DND-41 (cell line): ENCODE measurements around the gene RNF151.

ENCODE experiments used
- ATAC-seq: fragments of 200-7000 bp; cut with Tn5 transposase; 3 replicates; pipeline ENCODE4 v1.9.1; 2021; ENCODE audit warnings: low read depth; ENCODE audit not compliant: insufficient read depth
- DNase-seq: peaks from one replicate; pipeline ENCODE4 v3.0.0-alpha.2; 2020
- H2AFZ ChIP-seq: 2 replicates; pipeline ENCODE4 v1.6.0; 2012; ENCODE audit warnings: low read depth, low read length
- H3K27ac ChIP-seq: 2 replicates; pipeline ENCODE4 v1.5.1; 2012; ENCODE audit warnings: low read length, inconsistent platforms
- H3K27me3 ChIP-seq: fragments of 200-600 bp; sonication (generic); 2 replicates; pipeline ENCODE4 v1.6.0; 2012; ENCODE audit warnings: low read length, mild to moderate bottlenecking, inconsistent platforms; ENCODE audit not compliant: insufficient read depth, poor library complexity
- H3K36me3 ChIP-seq: 2 replicates; pipeline ENCODE4 v1.5.1; 2012; ENCODE audit warnings: low read length, inconsistent platforms; ENCODE audit not compliant: insufficient read depth
- H3K4me1 ChIP-seq: 2 replicates; pipeline ENCODE4 v1.5.1; 2012; ENCODE audit warnings: mild to moderate bottlenecking, low read length; ENCODE audit not compliant: insufficient read depth
- H3K4me2 ChIP-seq: 2 replicates; pipeline ENCODE4 v1.6.0; 2012; ENCODE audit warnings: mild to moderate bottlenecking, moderate library complexity, low read length, inconsistent platforms; ENCODE audit not compliant: insufficient read depth
- H3K4me3 ChIP-seq, 2 experiments: fragments of 200-600 bp in 1 of 2; shearing (Covaris generic) in 1 of 2; 2 replicates each; pipeline ENCODE4 v1.5.1; 2012 to 2016; ENCODE audit warnings: inconsistent platforms in 2 of 2, low read length in 2 of 2, mild to moderate bottlenecking in 2 of 2, low read depth in 1 of 2, moderate library complexity in 1 of 2
- H3K79me2 ChIP-seq: 2 replicates; pipeline ENCODE4 v1.6.0; 2012; ENCODE audit warnings: low read length, inconsistent platforms; ENCODE audit not compliant: insufficient read depth
- H3K9ac ChIP-seq: 2 replicates; pipeline ENCODE4 v1.6.0; 2012; ENCODE audit warnings: low read depth, mild to moderate bottlenecking, inconsistent platforms, low read length, moderate library complexity
- H3K9me3 ChIP-seq: 2 replicates; pipeline ENCODE4 v1.5.1; 2012; ENCODE audit warnings: low read length, moderate library complexity, mild to moderate bottlenecking, inconsistent platforms; ENCODE audit not compliant: insufficient read depth, severe bottlenecking
- H4K20me1 ChIP-seq: 2 replicates; pipeline ENCODE4 v1.6.0; 2012; ENCODE audit warnings: low read length; ENCODE audit not compliant: insufficient read depth
- EZH2 ChIP-seq: IDR thresholded peaks from 3 replicates; pipeline ENCODE4 v1.6.1; 2012; ENCODE audit warnings: borderline replicate concordance, low read depth, mild to moderate bottlenecking, moderate library complexity, low read length, inconsistent platforms; ENCODE audit not compliant: severe bottlenecking
- TF ChIP-seq, protein P1 (sequence below): IDR thresholded peaks from 2 replicates; pipeline ENCODE4 v1.5.1; 2012; ENCODE audit warnings: borderline replicate concordance, low read length, moderate library complexity, mild to moderate bottlenecking; ENCODE audit not compliant: poor library complexity, severe bottlenecking; ENCODE audit errors: extremely low read depth

RNF151 gene

GRCh38 chr16:1990101-1990350 lies 23.4 kb downstream of the RNF151 start:
- Histone ChIP-seq H3K9me3 (no peaks in the 10 kb centered on the region), H3K27me3 (no peaks in the 10 kb centered on the region), H3K9ac (no peak overlapping the region), H3K27ac (no peak overlapping the region), H3K4me3 (no peak overlapping the region), H3K79me2 (peaks cover 3% of the 10 kb centered on the region), H4K20me1 (no peaks in the 10 kb centered on the region), H3K4me1 (peaks cover 6% of the 10 kb centered on the region), H3K36me3 (peaks cover 13% of the 10 kb centered on the region), H3K4me2 (no peak overlapping the region), H2AFZ (no peak overlapping the region)
- TF ChIP-seq EZH2 = no peak
- TF ChIP-seq, protein P1, sequence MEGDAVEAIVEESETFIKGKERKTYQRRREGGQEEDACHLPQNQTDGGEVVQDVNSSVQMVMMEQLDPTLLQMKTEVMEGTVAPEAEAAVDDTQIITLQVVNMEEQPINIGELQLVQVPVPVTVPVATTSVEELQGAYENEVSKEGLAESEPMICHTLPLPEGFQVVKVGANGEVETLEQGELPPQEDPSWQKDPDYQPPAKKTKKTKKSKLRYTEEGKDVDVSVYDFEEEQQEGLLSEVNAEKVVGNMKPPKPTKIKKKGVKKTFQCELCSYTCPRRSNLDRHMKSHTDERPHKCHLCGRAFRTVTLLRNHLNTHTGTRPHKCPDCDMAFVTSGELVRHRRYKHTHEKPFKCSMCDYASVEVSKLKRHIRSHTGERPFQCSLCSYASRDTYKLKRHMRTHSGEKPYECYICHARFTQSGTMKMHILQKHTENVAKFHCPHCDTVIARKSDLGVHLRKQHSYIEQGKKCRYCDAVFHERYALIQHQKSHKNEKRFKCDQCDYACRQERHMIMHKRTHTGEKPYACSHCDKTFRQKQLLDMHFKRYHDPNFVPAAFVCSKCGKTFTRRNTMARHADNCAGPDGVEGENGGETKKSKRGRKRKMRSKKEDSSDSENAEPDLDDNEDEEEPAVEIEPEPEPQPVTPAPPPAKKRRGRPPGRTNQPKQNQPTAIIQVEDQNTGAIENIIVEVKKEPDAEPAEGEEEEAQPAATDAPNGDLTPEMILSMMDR = no peak
- no peak for DNase-seq
- no peak for ATAC-seq

DNA sequence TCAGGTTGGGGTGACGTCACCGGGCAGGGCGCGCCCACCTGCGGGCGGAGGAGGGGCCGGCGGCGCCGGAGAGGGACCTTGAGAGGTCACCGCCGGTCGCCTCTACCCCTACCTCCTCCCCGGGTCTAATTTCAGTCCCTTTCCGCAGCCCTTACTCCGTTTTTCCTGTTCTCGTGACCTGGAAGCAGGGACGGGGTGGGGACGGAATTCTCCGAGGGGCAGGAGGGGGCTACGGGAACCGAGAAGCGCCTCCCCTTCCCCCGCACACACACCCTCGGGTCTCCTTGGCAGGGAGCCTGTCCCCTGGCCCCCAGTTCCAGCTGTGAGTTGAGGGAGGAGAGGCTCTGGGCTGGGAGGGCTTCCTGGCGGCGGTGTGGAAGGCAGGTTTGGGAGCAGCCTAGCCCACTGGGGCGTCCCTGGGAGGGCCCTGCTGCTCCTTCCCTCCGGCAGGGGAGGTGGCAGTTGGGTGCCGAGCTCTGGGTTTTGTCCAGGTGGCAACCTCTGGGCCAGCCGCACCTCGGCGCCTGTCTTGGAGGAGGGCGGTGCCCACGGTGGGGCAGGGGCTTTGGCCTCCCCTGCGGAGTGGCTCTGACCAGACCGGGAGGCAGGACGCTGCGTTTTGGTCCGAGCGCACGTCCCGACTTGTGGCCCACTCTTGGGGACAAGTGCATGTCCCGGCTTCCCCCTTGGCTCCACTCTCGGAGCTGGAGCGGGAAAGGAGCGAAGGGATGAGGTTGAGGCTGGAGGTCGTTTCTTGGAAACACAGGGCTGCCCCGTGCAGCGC lies 23.9 kb downstream of the RNF151 start:
- no peak overlapping the region for H3K9ac ChIP-seq
- TF ChIP-seq EZH2 = no peak
- TF ChIP-seq, protein P1 = no peak
- H2AFZ ChIP-seq = no peak overlapping the region
- H3K4me1 ChIP-seq = peaks cover under 1% of the 10 kb centered on the region; the same call in 1 of the 2 replicates
- H3K9me3 ChIP-seq = no peaks in the 10 kb centered on the region
- peaks cover 9% of the 10 kb centered on the region for H3K36me3 ChIP-seq
- H3K4me2 ChIP-seq = no peak overlapping the region
- no peaks in the 10 kb centered on the region for H3K79me2 ChIP-seq
- H4K20me1 ChIP-seq = no peaks in the 10 kb centered on the region
- DNase-seq = no peak
- no peak for ATAC-seq
- H3K27ac ChIP-seq = no peak overlapping the region
- H3K4me3 ChIP-seq = no peak overlapping the region
- no peaks in the 10 kb centered on the region for H3K27me3 ChIP-seq

- Histone ChIP-seq H3K9me3 (no peaks in the 10 kb centered on the region), H2AFZ (no peak overlapping the region), H3K9ac (no peak overlapping the region), H4K20me1 (no peaks in the 10 kb centered on the region), H3K36me3 (peaks cover 4% of the 10 kb centered on the region), H3K79me2 (no peaks in the 10 kb centered on the region), H3K4me2 (no peak overlapping the region), H3K4me3 (no peak overlapping the region), H3K4me1 (no peaks in the 10 kb centered on the region), H3K27ac (no peak overlapping the region), H3K27me3 (no peaks in the 10 kb centered on the region)
- no peak for TF ChIP-seq EZH2
- TF ChIP-seq, protein P1 = no peak
- ATAC-seq (no peak), DNase-seq (no peak)
Observed at GRCh38 chr16:1991135-1991551, 24.5 kb downstream of the RNF151 start.
